ENCODE data around the gene CARD8. TPM values are rescaled to one million over a fixed set of nuclear protein-coding genes. Genes with fewer than 3 reads are reported as not detected.
A peak's percentile ranks its signal among the peaks of the same experiment; 100 is the strongest.

CARD8 gene
- total and polyA plus RNA-seq, 5 experiments from 2014 or later = 73.3 to 314 (median 104) TPM

DNA sequence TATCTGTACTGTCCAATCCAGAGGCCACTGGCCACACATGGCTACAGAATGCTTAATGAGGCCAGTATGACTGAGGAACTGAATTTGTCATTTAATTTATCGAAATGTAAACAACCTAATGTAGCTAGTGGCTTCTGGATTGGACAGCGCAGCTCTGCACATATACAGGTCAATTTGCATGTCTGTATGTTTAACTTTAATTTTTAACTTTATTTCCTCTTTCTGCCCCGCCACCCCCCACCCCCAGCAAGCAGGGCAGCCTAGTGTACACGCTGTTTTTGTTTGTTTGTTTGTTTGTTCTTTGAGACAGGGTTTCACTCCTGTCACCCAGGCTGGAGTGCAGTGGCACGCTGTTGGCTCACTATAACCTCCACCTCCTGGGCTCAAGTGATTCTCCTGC, 69.7 kb downstream of the CARD8 start:
- peaks cover 0 to 7% (median 4%) of the 10 kb centered on the region in 4 donors for H3K4me1 Mint-ChIP-seq
- H3K27ac Mint-ChIP-seq = no peak overlapping the region
- H3K27me3 Mint-ChIP-seq = no peaks in the 10 kb centered on the region
- peaks cover 0 to 8% (median 2%) of the 10 kb centered on the region in 9 donors for H3K9me3 Mint-ChIP-seq
- DNase-seq (no peak), ATAC-seq (no peak)
- POLR2A ChIA-PET = no interaction called here
- H3K36me3 Mint-ChIP-seq = peaks cover 7 to 20% (median 14%) of the 10 kb centered on the region in 3 donors
- H3K4me3 Mint-ChIP-seq = no peak overlapping the region

DNA sequence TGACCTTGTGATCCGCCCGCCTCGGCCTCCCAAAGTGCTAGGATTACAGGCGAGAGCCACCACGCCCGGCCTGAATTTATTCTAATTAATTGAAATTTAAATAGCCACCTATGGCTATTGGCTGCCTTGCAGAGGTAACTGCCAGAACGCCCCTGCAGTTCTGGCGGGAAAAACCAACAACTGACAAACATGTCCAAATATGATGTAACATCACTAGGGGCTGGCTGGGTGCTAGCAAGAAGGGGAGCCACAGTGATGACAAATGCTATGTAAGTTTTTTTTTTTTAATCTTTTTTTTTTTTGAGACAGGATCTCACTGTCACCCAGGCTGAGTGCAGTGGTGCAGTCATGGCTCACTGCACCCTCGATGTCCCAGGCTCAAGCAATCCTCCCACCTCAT, 72.4 kb downstream of the CARD8 start:
- POLR2A ChIA-PET = interaction anchor here (0.6 kb wide), 1 partner anchor 14 kb away, joined by 3 read pairs; no protein-coding TSS in a partner anchor
- peaks cover 0 to 8% (median 3%) of the 10 kb centered on the region in 9 donors for H3K9me3 Mint-ChIP-seq
- H3K4me3 Mint-ChIP-seq = no peak overlapping the region
- H3K36me3 Mint-ChIP-seq = peaks cover 7 to 16% (median 10%) of the 10 kb centered on the region in 3 donors
- DNase-seq = no peak
- no peaks in the 10 kb centered on the region for H3K27me3 Mint-ChIP-seq
- H3K27ac Mint-ChIP-seq = no peak overlapping the region
- ATAC-seq = no peak
- peaks cover 0 to 6% (median 0%) of the 10 kb centered on the region in 4 donors for H3K4me1 Mint-ChIP-seq

DNA sequence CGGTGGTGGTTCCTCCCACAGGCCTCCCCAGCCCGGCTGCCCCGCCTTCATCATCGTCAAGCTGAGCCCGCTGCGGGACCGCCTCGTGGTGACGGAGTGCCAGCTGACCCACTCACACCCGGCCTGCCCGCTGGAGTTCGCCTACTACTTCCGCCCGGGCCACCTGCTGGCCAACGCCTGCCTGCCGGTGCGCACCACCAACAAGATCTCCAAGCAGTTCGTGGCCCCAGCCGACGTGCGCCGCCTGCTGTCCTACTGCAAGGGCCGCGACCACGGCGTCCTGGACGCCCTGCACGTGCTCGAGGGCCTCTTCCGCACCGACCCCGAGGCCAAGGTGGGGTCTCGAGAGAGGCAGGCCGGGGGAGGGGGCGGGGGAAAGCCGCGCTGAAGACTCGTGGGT, 73.3 kb downstream of the CARD8 start:
- H3K36me3 Mint-ChIP-seq = peaks cover 7 to 14% (median 10%) of the 10 kb centered on the region in 3 donors
- H3K9me3 Mint-ChIP-seq = peaks cover 0 to 8% (median 3%) of the 10 kb centered on the region in 9 donors
- peaks cover 0 to 6% (median 0%) of the 10 kb centered on the region in 4 donors for H3K4me1 Mint-ChIP-seq
- no peak overlapping the region for H3K4me3 Mint-ChIP-seq
- H3K27ac Mint-ChIP-seq = no peak overlapping the region
- DNase-seq = no peak
- ATAC-seq = no peak
- no peaks in the 10 kb centered on the region for H3K27me3 Mint-ChIP-seq
- POLR2A ChIA-PET = no interaction called here

DNA sequence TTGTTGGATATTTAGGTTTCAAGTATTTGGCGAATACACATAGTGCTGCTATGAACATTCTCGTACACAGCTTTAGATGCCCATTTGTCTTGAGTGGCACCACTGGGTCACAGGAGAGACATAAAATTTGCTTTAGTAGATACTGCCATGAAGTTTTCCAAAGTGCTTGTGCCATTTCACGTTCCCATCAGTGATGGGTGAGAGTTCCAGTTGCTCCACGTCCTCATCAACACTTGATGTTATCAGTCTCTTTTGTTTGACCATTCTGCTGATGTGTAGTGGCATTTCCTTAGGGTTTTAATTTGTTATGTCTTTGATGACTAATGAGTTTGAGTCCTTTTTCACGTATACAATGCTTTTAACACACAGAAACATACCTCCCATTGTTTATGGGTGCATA, 74.2 kb downstream of the CARD8 start:
- Mint-ChIP-seq H3K4me3 (no peak overlapping the region), H3K36me3 (peaks cover 7 to 14% (median 14%) of the 10 kb centered on the region in 3 donors), H3K27me3 (no peaks in the 10 kb centered on the region), H3K4me1 (peaks cover 0 to 4% (median 4%) of the 10 kb centered on the region in 4 donors), H3K27ac (peak overlapping the region in 1 of 10 donors; percentile 50), H3K9me3 (peaks cover 0 to 8% (median 3%) of the 10 kb centered on the region in 9 donors)
- ATAC-seq (no peak), DNase-seq (no peak)
- POLR2A ChIA-PET = no interaction called here

DNA sequence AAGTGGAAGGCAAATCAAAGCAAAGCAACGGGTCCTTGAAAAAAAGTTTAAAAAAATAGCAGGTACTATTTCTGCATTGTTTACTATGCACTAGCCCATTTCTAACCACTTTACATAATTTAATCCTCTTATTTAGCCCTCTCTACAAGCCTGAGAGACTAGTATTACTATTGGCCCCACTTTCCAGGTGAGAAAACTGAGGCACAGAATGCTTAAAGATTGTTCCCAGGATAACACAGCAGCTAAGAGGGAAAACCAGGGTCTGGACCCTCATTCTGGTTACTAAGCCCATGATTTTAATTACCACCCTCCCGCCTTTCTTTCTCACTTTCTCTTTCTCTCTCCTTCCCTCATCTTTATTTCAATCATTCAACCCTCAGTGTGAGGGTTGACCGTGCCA, 79.5 kb downstream of the CARD8 start:
- H3K36me3 Mint-ChIP-seq = peaks cover 1 to 39% (median 3%) of the 10 kb centered on the region in 3 donors
- no peak for ATAC-seq
- H3K27me3 Mint-ChIP-seq = no peaks in the 10 kb centered on the region
- no peak for DNase-seq
- H3K4me1 Mint-ChIP-seq = peaks cover 2 to 17% (median 11%) of the 10 kb centered on the region in 4 donors
- peaks cover 0 to 2% (median under 1%) of the 10 kb centered on the region in 9 donors for H3K9me3 Mint-ChIP-seq
- H3K4me3 Mint-ChIP-seq = no peak overlapping the region
- peak overlapping the region in 1 of 10 donors; percentile 80 for H3K27ac Mint-ChIP-seq
- POLR2A ChIA-PET = no interaction called here

DNA sequence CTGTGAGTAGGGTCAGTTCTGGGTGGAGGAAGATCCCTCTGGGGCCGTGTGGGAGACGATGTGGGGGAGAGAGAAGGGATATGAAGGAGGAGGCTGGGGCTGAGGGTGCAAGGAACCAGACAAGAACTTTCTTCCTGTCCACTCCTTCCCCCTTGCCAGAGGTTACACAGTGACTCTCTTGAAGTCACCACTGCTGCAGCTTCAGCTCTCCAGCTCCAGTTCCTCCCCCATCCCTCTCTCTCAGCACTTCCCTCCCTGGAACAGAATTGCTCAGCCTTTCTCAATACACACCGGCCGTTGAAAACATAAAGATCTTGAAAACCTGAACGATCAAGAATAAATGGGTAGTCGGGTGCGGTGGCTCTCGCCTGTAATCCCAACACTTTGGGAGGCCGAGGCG, 80.1 kb downstream of the CARD8 start:
- DNase-seq (no peak), ATAC-seq (no peak)
- Mint-ChIP-seq H3K4me1 (peaks cover 8 to 22% (median 16%) of the 10 kb centered on the region in 4 donors), H3K36me3 (peaks cover 0 to 39% (median 2%) of the 10 kb centered on the region in 3 donors), H3K9me3 (no peaks in the 10 kb centered on the region), H3K27ac (no peak overlapping the region), H3K27me3 (no peaks in the 10 kb centered on the region), H3K4me3 (no peak overlapping the region)
- POLR2A ChIA-PET = interaction anchor here (1.0 kb wide), 1 partner anchor 28 kb away, joined by 4 read pairs; no protein-coding TSS in a partner anchor

DNA sequence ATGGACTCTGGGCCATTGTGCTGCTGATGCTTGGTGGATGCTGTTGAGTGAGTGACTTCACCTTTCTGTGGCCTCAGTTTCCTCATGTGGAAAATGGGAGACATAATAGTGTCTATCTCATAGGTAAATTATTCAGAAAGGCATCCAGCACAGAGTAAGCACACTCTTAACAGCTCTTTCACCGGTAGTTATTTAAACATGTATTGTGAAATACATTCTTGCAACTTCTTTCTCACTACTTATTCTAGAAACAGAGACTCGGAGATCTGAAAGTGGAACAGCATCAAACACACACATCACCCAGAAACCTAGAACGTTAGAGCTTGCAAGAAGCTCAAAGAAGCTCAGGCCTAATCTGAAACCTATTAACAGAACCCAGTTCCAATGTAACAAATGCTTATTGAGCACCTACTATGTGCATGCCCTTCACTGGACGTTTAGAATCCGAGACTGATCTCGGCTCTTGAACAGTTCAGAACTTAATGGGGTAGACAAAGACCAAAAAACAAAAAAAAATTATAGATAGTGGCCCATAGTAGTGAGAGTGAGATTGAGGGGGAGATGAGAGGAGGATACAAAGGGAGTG, 81.2 kb downstream of the CARD8 start:
- no peaks in the 10 kb centered on the region for H3K9me3 Mint-ChIP-seq
- peak overlapping the region in 2 of 10 donors; percentile 10 to 51 for H3K27ac Mint-ChIP-seq
- peaks cover 8 to 31% (median 18%) of the 10 kb centered on the region in 4 donors for H3K4me1 Mint-ChIP-seq
- H3K27me3 Mint-ChIP-seq = no peaks in the 10 kb centered on the region
- ATAC-seq (no peak), DNase-seq (no peak)
- POLR2A ChIA-PET = interaction anchor here (1.0 kb wide), 1 partner anchor 29 kb away, joined by 4 read pairs; no protein-coding TSS in a partner anchor
- H3K36me3 Mint-ChIP-seq = peaks cover 0 to 35% (median 2%) of the 10 kb centered on the region in 3 donors
- no peak overlapping the region for H3K4me3 Mint-ChIP-seq

DNA sequence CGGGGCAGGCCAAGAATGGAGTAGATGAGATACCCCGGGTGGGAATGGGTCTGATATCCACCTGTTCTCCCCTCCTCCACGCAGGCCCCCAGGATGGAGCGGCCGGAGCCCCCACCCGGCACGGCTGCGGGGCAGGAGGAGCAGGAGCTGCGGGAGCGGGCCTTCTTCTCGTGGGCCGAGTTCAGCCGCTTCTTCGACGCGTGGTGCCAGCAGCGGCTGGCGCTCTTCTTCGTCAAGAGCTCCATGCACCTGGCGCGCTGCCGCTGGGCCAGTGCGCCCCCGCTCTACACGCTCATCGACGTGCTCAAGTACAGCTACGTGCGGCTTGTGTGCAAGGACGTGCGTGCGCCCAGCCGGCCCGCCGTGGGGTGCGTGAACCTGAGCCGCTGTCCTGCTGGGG, 84.0 kb downstream of the CARD8 start:
- POLR2A ChIA-PET = interaction anchor here (1.3 to 2.8 kb wide), 3 partner anchors 32 to 191 kb away, joined by 4 to 9 read pairs (median 8); partner anchors contain the start of gene TMEM143
- ATAC-seq = no peak
- H3K27me3 Mint-ChIP-seq = no peaks in the 10 kb centered on the region
- no peaks in the 10 kb centered on the region for H3K9me3 Mint-ChIP-seq
- peaks cover 0 to 33% (median 0%) of the 10 kb centered on the region in 3 donors for H3K36me3 Mint-ChIP-seq
- peaks cover 15 to 48% (median 26%) of the 10 kb centered on the region in 4 donors for H3K4me1 Mint-ChIP-seq
- peak overlapping the region in 4 of 10 donors; percentile 92 to 98 (median 98) for H3K27ac Mint-ChIP-seq
- peak overlapping the region in 7 of 10 donors; percentile 86 to 99 (median 96) for H3K4me3 Mint-ChIP-seq
- DNase-seq = no peak

DNA sequence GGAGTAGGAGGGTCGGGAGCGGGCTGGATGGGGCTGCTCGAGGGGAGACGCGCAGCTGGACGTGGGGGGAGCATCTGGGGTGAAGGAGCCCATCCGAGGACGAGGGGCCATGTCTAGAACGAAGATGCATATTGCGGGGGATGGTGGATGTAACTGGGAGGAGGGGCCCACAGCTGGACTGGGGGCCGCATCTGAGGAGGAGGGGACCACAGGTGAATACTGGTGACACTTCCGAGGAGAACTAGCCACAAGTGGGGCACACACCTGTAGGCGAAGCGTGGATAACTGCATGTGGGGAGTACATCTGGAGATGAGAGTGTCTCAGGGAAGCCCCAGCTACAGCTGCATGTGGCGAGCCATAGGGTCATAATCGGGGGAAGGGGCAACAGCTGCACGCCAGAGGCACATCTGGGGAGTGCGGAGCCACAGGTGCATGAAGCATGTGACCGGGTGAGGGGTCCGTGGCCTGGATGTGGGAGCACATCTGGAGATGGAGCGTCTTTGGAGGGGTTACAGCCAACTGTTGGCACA, 84.8 kb downstream of the CARD8 start:
- peaks cover 15 to 48% (median 27%) of the 10 kb centered on the region in 4 donors for H3K4me1 Mint-ChIP-seq
- POLR2A ChIA-PET = interaction anchor here (0.5 to 2.8 kb wide), 5 partner anchors 19 to 944 kb away, joined by 4 to 9 read pairs (median 4); partner anchors contain the start of gene TMEM143
- no peaks in the 10 kb centered on the region for H3K9me3 Mint-ChIP-seq
- ATAC-seq = peak in 1 of 2 donors; percentile 2
- H3K4me3 Mint-ChIP-seq = peak overlapping the region; percentile 86 to 99 (median 97)
- H3K27ac Mint-ChIP-seq = peak overlapping the region; percentile 86 to 99 (median 98)
- H3K27me3 Mint-ChIP-seq = no peaks in the 10 kb centered on the region
- peaks cover 0 to 29% (median 0%) of the 10 kb centered on the region in 3 donors for H3K36me3 Mint-ChIP-seq
- DNase-seq = no peak

DNA sequence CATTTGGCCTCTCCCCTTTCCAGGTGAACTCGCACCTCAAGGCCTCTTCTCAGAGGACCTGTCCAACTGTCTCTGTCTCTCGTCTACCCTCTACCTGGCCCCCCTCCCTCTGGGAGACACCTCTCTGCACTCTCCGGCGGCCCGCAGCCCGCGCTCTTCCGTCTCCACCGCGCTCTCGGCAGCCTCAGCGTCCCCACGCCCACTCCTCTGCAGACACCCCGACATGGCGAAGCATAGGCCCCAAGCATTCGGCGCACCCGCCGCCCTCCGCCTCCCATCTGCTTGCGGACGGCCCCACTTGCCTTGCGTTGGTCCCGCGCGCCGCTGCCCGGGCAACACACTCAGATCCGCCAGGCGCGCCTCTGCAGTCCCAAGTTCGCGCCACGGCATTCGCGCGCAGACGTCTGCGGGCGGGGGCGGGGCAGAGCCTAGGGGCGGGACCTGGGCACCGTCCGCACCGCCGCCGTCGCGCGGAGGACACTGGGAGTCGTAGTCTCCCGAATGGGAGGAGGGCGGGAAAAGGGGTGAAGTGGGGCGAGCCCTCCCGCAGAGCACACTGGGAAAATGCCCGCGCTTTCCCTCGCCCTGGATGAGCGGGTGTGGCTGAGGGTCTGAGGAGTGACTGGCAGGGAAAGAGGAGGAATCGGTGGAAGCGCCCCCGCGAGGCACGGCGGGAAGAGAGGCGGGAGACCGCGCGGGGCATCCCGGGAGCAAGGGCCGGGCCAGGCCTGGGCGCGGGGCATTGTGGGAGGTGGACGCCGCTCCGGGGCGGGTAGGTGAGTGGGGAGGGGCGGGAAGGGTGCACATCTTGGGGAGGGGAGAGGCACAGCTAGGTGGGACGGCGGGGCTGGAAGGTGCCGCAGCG, 85.5 kb downstream of the CARD8 start, which contains the start of the genes LIG1 and ZSWIM9:
LIG1 (minus strand) TSS at position 406 of the 865 bp plus-strand sequence. CDS start 4,778 bp downstream, outside the sequence.
ZSWIM9 (plus strand) TSS at position 742 of the 865 bp plus-strand sequence. CDS start 1,123 bp downstream, outside the sequence.
- Mint-ChIP-seq H3K27ac (peak within 1 kb of the TSS; percentile 91 to 99 (median 98)), H3K9me3 (no peaks in the 10 kb centered on the region), H3K27me3 (no peaks in the 10 kb centered on the region), H3K4me3 (peak within 1 kb of the TSS; percentile 86 to 99 (median 97)), H3K36me3 (peaks cover 0 to 28% (median 4%) of the 10 kb centered on the region in 3 donors), H3K4me1 (peaks cover 15 to 45% (median 27%) of the 10 kb centered on the region in 4 donors)
- DNase-seq (peak; percentile 80 to 98 (median 90)), ATAC-seq (peak; percentile 89)
- POLR2A ChIA-PET = interaction anchor here (0.8 to 2.8 kb wide), 6 partner anchors 20 to 193 kb away, joined by 3 to 9 read pairs (median 4); partner anchors contain the start of genes CARD8 and TMEM143

DNA sequence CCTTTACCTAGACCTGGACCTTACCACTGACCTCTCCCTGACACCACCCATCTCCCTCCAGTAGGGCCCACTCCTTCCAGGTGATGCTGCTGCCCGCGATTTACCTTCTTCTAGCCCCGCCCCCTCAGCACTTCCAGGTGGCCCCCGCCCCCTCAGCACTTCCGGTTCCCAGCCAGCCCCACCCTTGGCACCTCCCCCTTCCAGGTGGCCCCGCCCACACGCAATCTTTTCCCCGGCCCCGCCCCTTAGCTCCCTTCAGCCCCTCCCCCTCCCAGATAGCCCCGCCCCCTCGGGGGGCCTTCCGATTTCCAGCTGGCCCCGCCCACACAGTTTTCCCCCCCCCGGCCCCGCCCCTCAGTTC, 86.2 kb downstream of the CARD8 start:
- Mint-ChIP-seq H3K4me3 (peak overlapping the region; percentile 86 to 99 (median 97)), H3K4me1 (peaks cover 15 to 38% (median 27%) of the 10 kb centered on the region in 4 donors), H3K27me3 (no peaks in the 10 kb centered on the region), H3K36me3 (peaks cover 0 to 28% (median 5%) of the 10 kb centered on the region in 3 donors), H3K27ac (peak overlapping the region; percentile 91 to 99 (median 98)), H3K9me3 (no peaks in the 10 kb centered on the region)
- POLR2A ChIA-PET = interaction anchor here (0.5 to 2.8 kb wide), 5 partner anchors 14 to 92 kb away, joined by 3 to 9 read pairs (median 4); partner anchors contain the start of gene CARD8
- DNase-seq (peak; percentile 83 to 97 (median 90)), ATAC-seq (peak; percentile 11 to 33)

DNA sequence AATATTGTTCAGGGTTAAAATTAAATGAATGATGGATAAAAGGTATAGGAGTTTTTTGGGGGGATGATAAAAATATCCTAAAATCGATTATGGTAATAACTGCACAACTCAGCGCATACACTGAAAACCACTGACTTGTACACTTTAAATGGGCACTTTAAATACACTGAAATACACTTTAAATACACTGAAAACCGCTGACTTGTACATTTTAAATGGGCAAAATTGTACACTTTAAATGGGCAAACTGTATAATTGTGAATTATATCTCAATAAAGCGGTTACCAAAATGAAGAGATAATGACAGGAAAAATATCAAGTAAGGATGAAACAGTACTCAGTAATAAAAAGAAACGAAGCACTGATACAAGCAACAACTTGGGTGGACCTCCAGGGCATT, 87.0 kb downstream of the CARD8 start:
- Mint-ChIP-seq H3K27ac (peak overlapping the region in 9 of 10 donors; percentile 91 to 99 (median 97)), H3K4me1 (peaks cover 15 to 35% (median 27%) of the 10 kb centered on the region in 4 donors), H3K4me3 (peak overlapping the region in 6 of 10 donors; percentile 28 to 99 (median 96)), H3K36me3 (peaks cover 0 to 30% (median 5%) of the 10 kb centered on the region in 3 donors), H3K9me3 (no peaks in the 10 kb centered on the region), H3K27me3 (no peaks in the 10 kb centered on the region)
- POLR2A ChIA-PET = interaction anchor here (2.8 kb wide), 1 partner anchor 35 kb away, joined by 9 read pairs; no protein-coding TSS in a partner anchor
- ATAC-seq = no peak
- no peak for DNase-seq
